Ascending aorta (tissue), 2 donors: ENCODE results near the gene PRR12. TPM values are rescaled to one million over a fixed set of nuclear protein-coding genes. Genes with fewer than 3 reads are reported as not detected.
A peak's percentile ranks its signal among the peaks of the same experiment; 100 is the strongest.

Experiments
- DNase-seq, 2 donors: peaks; one replicate each; pipeline ENCODE4 v3.0.0-alpha.2; 2019; ENCODE audit warnings: low spot score in 2 of 2
- H3K27ac ChIP-seq, 2 donors: fragments of 200-600 bp; sonication (generic); one replicate each; pipeline ENCODE4 v1.5.1; 2016 to 2017; ENCODE audit warnings: mild to moderate bottlenecking in 1 of 2
- H3K27me3 ChIP-seq: fragments of 200-600 bp; sonication (generic); one replicate; pipeline ENCODE4 v1.5.1; 2017
- H3K36me3 ChIP-seq, 2 donors: fragments of 200-600 bp; sonication (generic); one replicate each; pipeline ENCODE4 v1.5.1; 2016
- H3K4me1 ChIP-seq, 2 donors: fragments of 200-600 bp; sonication (generic); one replicate each; pipeline ENCODE4 v1.5.1; 2016 to 2017; ENCODE audit warnings: mild to moderate bottlenecking in 1 of 2
- H3K4me3 ChIP-seq, 2 donors: fragments of 200-600 bp; sonication (generic); one replicate each; pipeline ENCODE4 v1.5.1; 2016 to 2017; ENCODE audit warnings: mild to moderate bottlenecking in 1 of 2
- H3K9me3 ChIP-seq, 2 donors: fragments of 200-600 bp; sonication (generic); one replicate each; pipeline ENCODE4 v1.5.1; 2016
- intact Hi-C: fragments of 100-400 bp; cut with DNase I; formaldehyde crosslinking; loops from one replicate; pipeline ENCODE4 v1.15.1; 2023
- total RNA-seq: library from RNA; depleted of rRNA; stranded (reverse); fragments of >200 nt; gene quantifications from one replicate; pipeline ENCODE4 v1.1.0, GENCODE V29; 2016
- TF ChIP-seq, protein P1 (sequence below), 3 experiments: fragments of 200-600 bp in 2 of 3; fragments of 450-650 bp in 1 of 3; sonication (generic) in 2 of 3; IDR thresholded peaks; one replicate each; pipeline ENCODE4 v1.5.1; 2016 to 2019; ENCODE audit warnings: antibody characterized with exemption in 3 of 3, mild to moderate bottlenecking in 1 of 3, moderate library complexity in 1 of 3

PRR12 gene
- total RNA-seq, 1 donor from 2014 or later, result 23.6 TPM

DNA sequence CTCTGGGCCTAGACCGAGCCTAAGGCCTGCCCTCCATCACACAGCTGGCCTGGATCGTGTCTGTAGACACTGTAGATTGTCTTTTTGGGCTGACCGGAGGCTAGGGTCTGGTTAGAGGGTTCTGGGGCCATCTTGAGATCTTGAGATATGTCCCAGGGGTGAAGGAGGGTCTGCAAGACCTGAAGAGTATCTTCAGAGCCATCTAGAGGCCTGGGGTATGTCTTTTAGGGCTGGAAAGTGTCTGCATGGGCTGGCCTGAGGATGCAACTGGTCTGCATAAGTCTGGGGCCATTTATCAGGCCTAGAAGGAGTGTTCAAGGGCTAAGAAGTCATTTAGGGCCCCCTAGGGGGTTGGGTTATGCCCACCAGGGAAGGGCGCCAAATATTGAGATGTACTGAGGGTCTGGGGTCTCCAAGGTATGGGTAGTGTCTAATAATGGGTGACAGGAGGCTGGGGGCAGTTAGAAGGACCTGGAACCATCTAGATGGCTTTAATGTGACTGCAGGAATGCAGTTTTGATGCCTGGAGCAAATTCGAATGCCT lies 51.6 kb downstream of the PRR12 start:
- TF ChIP-seq, protein P1, sequence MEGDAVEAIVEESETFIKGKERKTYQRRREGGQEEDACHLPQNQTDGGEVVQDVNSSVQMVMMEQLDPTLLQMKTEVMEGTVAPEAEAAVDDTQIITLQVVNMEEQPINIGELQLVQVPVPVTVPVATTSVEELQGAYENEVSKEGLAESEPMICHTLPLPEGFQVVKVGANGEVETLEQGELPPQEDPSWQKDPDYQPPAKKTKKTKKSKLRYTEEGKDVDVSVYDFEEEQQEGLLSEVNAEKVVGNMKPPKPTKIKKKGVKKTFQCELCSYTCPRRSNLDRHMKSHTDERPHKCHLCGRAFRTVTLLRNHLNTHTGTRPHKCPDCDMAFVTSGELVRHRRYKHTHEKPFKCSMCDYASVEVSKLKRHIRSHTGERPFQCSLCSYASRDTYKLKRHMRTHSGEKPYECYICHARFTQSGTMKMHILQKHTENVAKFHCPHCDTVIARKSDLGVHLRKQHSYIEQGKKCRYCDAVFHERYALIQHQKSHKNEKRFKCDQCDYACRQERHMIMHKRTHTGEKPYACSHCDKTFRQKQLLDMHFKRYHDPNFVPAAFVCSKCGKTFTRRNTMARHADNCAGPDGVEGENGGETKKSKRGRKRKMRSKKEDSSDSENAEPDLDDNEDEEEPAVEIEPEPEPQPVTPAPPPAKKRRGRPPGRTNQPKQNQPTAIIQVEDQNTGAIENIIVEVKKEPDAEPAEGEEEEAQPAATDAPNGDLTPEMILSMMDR (IDR thresholded peaks at IDR 0.05), result no peak
- DNase-seq, result no peak
- Histone ChIP-seq H3K9me3 (no peaks in the 10 kb centered on the region), H3K4me3 (peak overlapping the region; percentile 87 to 96), H3K27ac (peak overlapping the region; percentile 89 to 95), H3K4me1 (peaks cover 20 to 21% of the 10 kb centered on the region in 2 donors), H3K27me3 (no peaks in the 10 kb centered on the region), H3K36me3 (peaks cover 19 to 27% of the 10 kb centered on the region in 2 donors)
- intact Hi-C loops, result loop anchor here (1.0 to 5.0 kb wide), 2 partner anchors 22 to 145 kb away; partner anchors contain the start of gene RPS11

- DNase-seq, result no peak
Measured at GRCh38 chr19:49643466-49643865, 52.5 kb downstream of the PRR12 start.

DNA sequence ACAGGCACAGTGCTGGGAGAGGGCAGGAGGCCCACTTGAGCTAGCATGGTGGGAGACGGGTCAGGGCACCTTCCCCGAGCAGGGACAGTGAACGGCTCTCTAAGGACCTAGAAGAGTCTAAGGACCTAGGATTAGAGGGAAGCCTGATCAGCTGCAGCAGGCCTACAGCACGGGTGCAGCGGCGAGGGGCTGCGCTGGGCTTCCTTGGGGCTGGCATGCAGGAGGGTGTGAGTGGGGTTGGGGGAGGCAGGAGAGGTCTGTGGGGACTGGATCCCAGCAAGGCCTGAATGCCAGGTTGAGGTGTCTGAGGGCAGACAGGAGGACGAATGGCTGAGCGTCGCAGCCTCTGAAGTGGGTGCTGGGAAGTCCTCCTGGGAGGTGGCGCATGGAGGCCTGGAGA lies 54.6 kb downstream of the PRR12 start:
- H3K27me3 ChIP-seq, result no peaks in the 10 kb centered on the region
- H3K9me3 ChIP-seq, result no peaks in the 10 kb centered on the region
- intact Hi-C loops, result no loop called here
- H3K27ac ChIP-seq, result no peak overlapping the region
- TF ChIP-seq, protein P1 (IDR thresholded peaks at IDR 0.05), result no peak
- H3K4me3 ChIP-seq, result no peak overlapping the region
- DNase-seq, result no peak
- H3K36me3 ChIP-seq, result peaks cover 28 to 50% of the 10 kb centered on the region in 2 donors
- peaks cover 12 to 17% of the 10 kb centered on the region in 2 donors for H3K4me1 ChIP-seq

More at GRCh38 chr19:49643466-49643865, 52.5 kb downstream of the PRR12 start:
- peak overlapping the region in 1 of 2 donors; percentile 96 for H3K4me3 ChIP-seq
- H3K4me1 ChIP-seq, result peaks cover 18 to 19% of the 10 kb centered on the region in 2 donors
- no peaks in the 10 kb centered on the region for H3K9me3 ChIP-seq
- TF ChIP-seq, protein P1 (IDR thresholded peaks at IDR 0.05), result no peak
- H3K27ac ChIP-seq, result no peak overlapping the region
- peaks cover 19 to 32% of the 10 kb centered on the region in 2 donors for H3K36me3 ChIP-seq
- H3K27me3 ChIP-seq, result no peaks in the 10 kb centered on the region
- intact Hi-C loops, result loop anchor here (5.0 kb wide), 1 partner anchor 146 kb away; the partner anchor contains the start of gene RPS11

GRCh38 chr19:49645995-49646394 lies 55.0 kb downstream of the PRR12 start:
- Histone ChIP-seq H3K27ac (no peak overlapping the region), H3K9me3 (no peaks in the 10 kb centered on the region), H3K36me3 (peaks cover 30 to 54% of the 10 kb centered on the region in 2 donors), H3K4me3 (no peak overlapping the region), H3K27me3 (no peaks in the 10 kb centered on the region), H3K4me1 (peaks cover 12 to 17% of the 10 kb centered on the region in 2 donors)
- TF ChIP-seq, protein P1 (IDR thresholded peaks at IDR 0.05), result no peak
- DNase-seq, result no peak
- intact Hi-C loops, result no loop called here

GRCh38 chr19:49646586-49646985 lies 55.6 kb downstream of the PRR12 start:
- intact Hi-C loops, result no loop called here

More at GRCh38 chr19:49646586-49646985, 55.6 kb downstream of the PRR12 start:
- Histone ChIP-seq H3K4me1 (peaks cover 12 to 14% of the 10 kb centered on the region in 2 donors), H3K4me3 (no peak overlapping the region), H3K27ac (no peak overlapping the region), H3K9me3 (no peaks in the 10 kb centered on the region), H3K27me3 (no peaks in the 10 kb centered on the region), H3K36me3 (peaks cover 36 to 60% of the 10 kb centered on the region in 2 donors)
- TF ChIP-seq, protein P1 (IDR thresholded peaks at IDR 0.05), result no peak
- DNase-seq, result no peak
